Measurements from ENCODE around the gene ZNHIT2. TPM values are rescaled to one million over a fixed set of nuclear protein-coding genes. Genes with fewer than 3 reads are reported as not detected.

ZNHIT2 gene
- total and polyA plus RNA-seq, 2 of the 13 experiments (the other 11 are each of a cell fraction or from before 2014, with no cell fraction given), result 1.1 to 6.5 TPM

DNA sequence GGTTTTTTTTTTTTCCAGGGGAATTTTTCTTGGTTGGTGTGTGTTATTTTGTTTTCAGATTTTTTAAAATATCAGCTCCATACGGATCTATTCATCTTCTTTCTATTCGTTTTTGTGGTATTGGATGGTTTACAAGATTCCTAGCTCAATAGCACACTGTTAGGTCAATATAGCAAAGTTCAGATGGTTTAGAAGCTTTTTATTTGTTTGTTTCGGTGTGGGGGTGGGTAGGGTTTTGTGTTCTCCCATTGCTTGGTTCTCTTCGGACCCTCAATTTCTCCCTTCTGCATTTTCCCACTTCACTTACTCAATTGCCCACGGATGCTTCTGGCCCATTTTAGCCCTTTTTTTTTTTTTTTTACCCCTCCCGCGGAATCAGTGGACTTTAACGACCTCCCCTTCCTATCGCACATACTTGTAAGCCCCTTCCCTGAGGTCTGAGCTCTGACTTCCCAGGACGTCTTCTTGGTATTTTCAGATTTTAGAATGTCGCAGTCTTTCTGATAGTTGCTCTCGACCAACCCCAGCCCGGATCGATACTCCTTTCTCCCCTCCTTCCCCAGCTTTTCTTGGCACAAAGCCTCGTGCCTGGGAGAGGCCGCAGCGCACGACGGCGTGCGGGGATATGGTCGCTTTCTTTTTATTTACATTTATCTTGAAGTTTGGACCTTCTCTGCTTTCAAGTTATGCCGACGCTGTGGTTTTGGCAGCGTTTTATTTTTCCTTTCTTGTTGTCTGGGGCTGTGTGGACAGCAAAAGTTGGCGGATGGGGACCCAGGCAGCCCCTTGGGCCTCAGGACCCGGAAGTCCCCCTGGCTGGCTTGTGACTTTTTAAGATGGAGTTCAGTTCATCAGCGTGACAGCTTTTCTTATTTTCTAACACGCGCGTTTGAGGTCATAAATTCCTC lies 48.2 kb upstream of the ZNHIT2 start:
- H3K36me3 ChIP-seq (replicated peaks in 1 of 2; ENCODE audit: control insufficient read depth in 1 of 2, insufficient read depth in 2 of 2, low read length in 2 of 2), result no peaks in the 10 kb centered on the region
- H2AFZ ChIP-seq (ENCODE audit: low read length), result no peak overlapping the region
- H3K27me3 ChIP-seq (ENCODE audit: control insufficient read depth in 1 of 2, insufficient read depth in 2 of 2, low read length in 2 of 2), result no peaks in the 10 kb centered on the region
- peak; percentile 92 for DNase-seq (ENCODE audit: low spot score)
- BruUV-seq (replicated peaks), result TSS peak; percentile 92
- no peaks in the 10 kb centered on the region for H3K9me3 ChIP-seq (ENCODE audit: low read length)
- H3K4me2 ChIP-seq (ENCODE audit: low read depth, low read length), result peak overlapping the region; percentile 81
- ChIA-PET POLR2A (interaction anchor here (0.6 to 6.5 kb wide), 22 partner anchors 10 to 1427 kb away, joined by 3 to 105 read pairs (median 4); partner anchors contain the start of genes CAPN1, FAU, MRPL49 and SYVN1), CTCF (ENCODE audit: low intra/inter-chr PET ratio, low total read pairs) (no interaction called here)
- H3K9ac ChIP-seq (ENCODE audit: insufficient read depth, low read depth, low read length), result peak overlapping the region; percentile 80
- in situ Hi-C loops (cut with HindIII; ENCODE audit: extremely low pct_ligation_motif_present, low pct_unique_long_range_greater_than_20kb) (no loop called here), intact Hi-C loops (cut with micrococcal nuclease; ENCODE audit: unreplicated experiment) (loop anchor here (1.0 to 2.0 kb wide), 3 partner anchors 16 to 49 kb away; partner anchors contain the start of genes CAPN1 and ZNHIT2)
- H3K4me3 ChIP-seq (replicated peaks in 1 of 3; ENCODE audit: insufficient read depth in 1 of 3, low read depth in 2 of 3, low read length in 3 of 3), result peak overlapping the region; percentile 39 to 77 (median 44)
- H3K4me1 ChIP-seq (ENCODE audit: insufficient read depth, low read length), result peaks cover 72% of the 10 kb centered on the region
- 1% methylated on average over 31 of the region's 31 CpGs for whole genome bisulfite sequencing (ENCODE audit: low lambda C conversion rate)
- peak; percentile 75 for FAIRE-seq
- no peaks in the 10 kb centered on the region for H4K20me1 ChIP-seq (ENCODE audit: insufficient read depth, low read length)
- H3K27ac ChIP-seq (ENCODE audit: extremely low read length, insufficient read depth, low read length), result peak overlapping the region; percentile 99
- ATAC-seq, result peak; percentile 83
- no peaks in the 10 kb centered on the region for H3K79me2 ChIP-seq (ENCODE audit: insufficient read depth, low read length)
- 0 out of 2 replicates have a peak, but pooled peaks have one; percentile 73 for TF ChIP-seq ZNF33B (CRISPR knock-in tag; IDR thresholded peaks at IDR 0.05)
- no peak for TF ChIP-seq ZNF329 (CRISPR knock-in tag; IDR thresholded peaks at IDR 0.05; ENCODE audit: low read depth)
- TF ChIP-seq KLF11 (CRISPR knock-in tag; IDR thresholded peaks at IDR 0.05), result no peak
- TF ChIP-seq ASH2L (IDR thresholded peaks at IDR 0.05; ENCODE audit: insufficient read length, low read depth, low read length), result peak; percentile 99
- TF ChIP-seq STAG1 (CRISPR knock-in tag; IDR thresholded peaks at IDR 0.05), result no peak
- TF ChIP-seq ZNF577 (CRISPR knock-in tag; IDR thresholded peaks at IDR 0.05; ENCODE audit: borderline replicate concordance, low read depth), result no peak
- TF ChIP-seq ZNF354B (CRISPR knock-in tag; IDR thresholded peaks at IDR 0.05), result no peak
- peak; percentile 39; the same call in 1 of the 2 replicates for TF ChIP-seq ZNF772 (CRISPR knock-in tag; IDR thresholded peaks at IDR 0.05)
- TF ChIP-seq, protein P1, sequence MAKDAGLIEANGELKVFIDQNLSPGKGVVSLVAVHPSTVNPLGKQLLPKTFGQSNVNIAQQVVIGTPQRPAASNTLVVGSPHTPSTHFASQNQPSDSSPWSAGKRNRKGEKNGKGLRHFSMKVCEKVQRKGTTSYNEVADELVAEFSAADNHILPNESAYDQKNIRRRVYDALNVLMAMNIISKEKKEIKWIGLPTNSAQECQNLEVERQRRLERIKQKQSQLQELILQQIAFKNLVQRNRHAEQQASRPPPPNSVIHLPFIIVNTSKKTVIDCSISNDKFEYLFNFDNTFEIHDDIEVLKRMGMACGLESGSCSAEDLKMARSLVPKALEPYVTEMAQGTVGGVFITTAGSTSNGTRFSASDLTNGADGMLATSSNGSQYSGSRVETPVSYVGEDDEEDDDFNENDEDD (CRISPR knock-in tag; IDR thresholded peaks at IDR 0.05; ENCODE audit: borderline replicate concordance), result peak; percentile 69; the same call in 1 of the 2 replicates
- TF ChIP-seq ZNF605 (CRISPR knock-in tag; IDR thresholded peaks at IDR 0.05), result peak; percentile 83; the same call in 1 of the 2 replicates
- no peak for TF ChIP-seq ZNF382 (CRISPR knock-in tag; IDR thresholded peaks at IDR 0.05; ENCODE audit: borderline replicate concordance)
- TF ChIP-seq HNRNPLL (IDR thresholded peaks at IDR 0.05; ENCODE audit: low read depth, low read length, poor library complexity, severe bottlenecking), result no peak
- TF ChIP-seq, protein P2, sequence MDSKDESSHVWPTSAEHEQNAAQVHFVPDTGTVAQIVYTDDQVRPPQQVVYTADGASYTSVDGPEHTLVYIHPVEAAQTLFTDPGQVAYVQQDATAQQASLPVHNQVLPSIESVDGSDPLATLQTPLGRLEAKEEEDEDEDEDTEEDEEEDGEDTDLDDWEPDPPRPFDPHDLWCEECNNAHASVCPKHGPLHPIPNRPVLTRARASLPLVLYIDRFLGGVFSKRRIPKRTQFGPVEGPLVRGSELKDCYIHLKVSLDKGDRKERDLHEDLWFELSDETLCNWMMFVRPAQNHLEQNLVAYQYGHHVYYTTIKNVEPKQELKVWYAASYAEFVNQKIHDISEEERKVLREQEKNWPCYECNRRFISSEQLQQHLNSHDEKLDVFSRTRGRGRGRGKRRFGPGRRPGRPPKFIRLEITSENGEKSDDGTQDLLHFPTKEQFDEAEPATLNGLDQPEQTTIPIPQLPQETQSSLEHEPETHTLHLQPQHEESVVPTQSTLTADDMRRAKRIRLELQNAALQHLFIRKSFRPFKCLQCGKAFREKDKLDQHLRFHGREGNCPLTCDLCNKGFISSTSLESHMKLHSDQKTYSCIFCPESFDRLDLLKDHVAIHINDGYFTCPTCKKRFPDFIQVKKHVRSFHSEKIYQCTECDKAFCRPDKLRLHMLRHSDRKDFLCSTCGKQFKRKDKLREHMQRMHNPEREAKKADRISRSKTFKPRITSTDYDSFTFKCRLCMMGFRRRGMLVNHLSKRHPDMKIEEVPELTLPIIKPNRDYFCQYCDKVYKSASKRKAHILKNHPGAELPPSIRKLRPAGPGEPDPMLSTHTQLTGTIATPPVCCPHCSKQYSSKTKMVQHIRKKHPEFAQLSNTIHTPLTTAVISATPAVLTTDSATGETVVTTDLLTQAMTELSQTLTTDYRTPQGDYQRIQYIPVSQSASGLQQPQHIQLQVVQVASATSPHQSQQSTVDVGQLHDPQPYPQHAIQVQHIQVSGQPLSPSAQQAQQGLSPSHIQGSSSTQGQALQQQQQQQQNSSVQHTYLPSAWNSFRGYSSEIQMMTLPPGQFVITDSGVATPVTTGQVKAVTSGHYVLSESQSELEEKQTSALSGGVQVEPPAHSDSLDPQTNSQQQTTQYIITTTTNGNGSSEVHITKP (CRISPR knock-in tag; IDR thresholded peaks at IDR 0.05; ENCODE audit: low read depth), result peak; percentile 83; the same call in 1 of the 2 replicates
- no peak for TF ChIP-seq SMARCC2 (IDR thresholded peaks at IDR 0.05)
- TF ChIP-seq, protein P3, sequence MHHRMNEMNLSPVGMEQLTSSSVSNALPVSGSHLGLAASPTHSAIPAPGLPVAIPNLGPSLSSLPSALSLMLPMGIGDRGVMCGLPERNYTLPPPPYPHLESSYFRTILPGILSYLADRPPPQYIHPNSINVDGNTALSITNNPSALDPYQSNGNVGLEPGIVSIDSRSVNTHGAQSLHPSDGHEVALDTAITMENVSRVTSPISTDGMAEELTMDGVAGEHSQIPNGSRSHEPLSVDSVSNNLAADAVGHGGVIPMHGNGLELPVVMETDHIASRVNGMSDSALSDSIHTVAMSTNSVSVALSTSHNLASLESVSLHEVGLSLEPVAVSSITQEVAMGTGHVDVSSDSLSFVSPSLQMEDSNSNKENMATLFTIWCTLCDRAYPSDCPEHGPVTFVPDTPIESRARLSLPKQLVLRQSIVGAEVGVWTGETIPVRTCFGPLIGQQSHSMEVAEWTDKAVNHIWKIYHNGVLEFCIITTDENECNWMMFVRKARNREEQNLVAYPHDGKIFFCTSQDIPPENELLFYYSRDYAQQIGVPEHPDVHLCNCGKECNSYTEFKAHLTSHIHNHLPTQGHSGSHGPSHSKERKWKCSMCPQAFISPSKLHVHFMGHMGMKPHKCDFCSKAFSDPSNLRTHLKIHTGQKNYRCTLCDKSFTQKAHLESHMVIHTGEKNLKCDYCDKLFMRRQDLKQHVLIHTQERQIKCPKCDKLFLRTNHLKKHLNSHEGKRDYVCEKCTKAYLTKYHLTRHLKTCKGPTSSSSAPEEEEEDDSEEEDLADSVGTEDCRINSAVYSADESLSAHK (CRISPR knock-in tag; IDR thresholded peaks at IDR 0.05; ENCODE audit: borderline replicate concordance), result no peak
